HepG2 (cell line): ENCODE data around the gene LOXL3. TPM values are rescaled to one million over a fixed set of nuclear protein-coding genes. Genes with fewer than 3 reads are reported as not detected.

Experiments
- BATF2 ChIP-seq: sonication (generic); formaldehyde crosslinking; IDR thresholded peaks from 2 replicates; pipeline ENCODE4 v1.8.0; 2022; ENCODE audit warnings: mild to moderate bottlenecking, missing genetic modification reagents, moderate library complexity
- CTCF ChIP-seq: sonication (generic); formaldehyde crosslinking; IDR thresholded peaks from 2 replicates; pipeline ENCODE4 v1.5.0; 2020; ENCODE audit warnings: mild to moderate bottlenecking, missing genetic modification reagents, moderate library complexity
- HMGXB4 ChIP-seq, 2 experiments: sonication (generic) in 1 of 2; formaldehyde crosslinking in 1 of 2; IDR thresholded peaks; 2 replicates each; pipeline versions ENCODE4 v1.4.0 to v1.6.1; 2018 to 2020; ENCODE audit warnings: missing genetic modification reagents in 2 of 2, borderline replicate concordance in 1 of 2, low read depth in 1 of 2, mild to moderate bottlenecking in 1 of 2, missing biosample characterization in 1 of 2
- KDM5B ChIP-seq: sonication (generic); formaldehyde crosslinking; IDR thresholded peaks from 2 replicates; pipeline ENCODE4 v1.4.0; 2020; ENCODE audit warnings: missing genetic modification reagents, mild to moderate bottlenecking, borderline replicate concordance
- MLXIP ChIP-seq: sonication (generic); formaldehyde crosslinking; IDR thresholded peaks from 2 replicates; pipeline ENCODE4 v1.9.0; 2021; ENCODE audit warnings: missing genetic modification reagents, borderline replicate concordance
- RBFOX2 ChIP-seq: fragments of 200-400 bp; formaldehyde crosslinking; IDR thresholded peaks from 2 replicates; pipeline ENCODE4 v1.6.1; 2017; ENCODE audit warnings: low read depth, mild to moderate bottlenecking, low read length
- RERE ChIP-seq: IDR thresholded peaks from 2 replicates; pipeline ENCODE4 v1.6.1; 2016; ENCODE audit warnings: low read depth, missing genetic modification reagents, missing compliant biosample characterization
- SAP130 ChIP-seq: IDR thresholded peaks from 2 replicates; pipeline ENCODE4 v1.6.1; 2016; ENCODE audit warnings: low read depth
- TAF1 ChIP-seq: sonication (generic); formaldehyde crosslinking; IDR thresholded peaks from 2 replicates; pipeline ENCODE4 v1.4.0; 2020; ENCODE audit warnings: missing genetic modification reagents
- ZNF260 ChIP-seq: sonication (generic); formaldehyde crosslinking; IDR thresholded peaks from 2 replicates; pipeline ENCODE4 v1.4.0; 2020; ENCODE audit warnings: missing genetic modification reagents, low read depth, mild to moderate bottlenecking, borderline replicate concordance
- ZNF326 ChIP-seq: sonication (generic); formaldehyde crosslinking; IDR thresholded peaks from 2 replicates; pipeline ENCODE4 v1.4.0; 2020; ENCODE audit warnings: missing genetic modification reagents, borderline replicate concordance
- ZNF547 ChIP-seq: sonication (generic); formaldehyde crosslinking; IDR thresholded peaks from 2 replicates; pipeline ENCODE4 v1.5.1; 2020; ENCODE audit warnings: mild to moderate bottlenecking, missing genetic modification reagents
- ZNF674 ChIP-seq: sonication (generic); formaldehyde crosslinking; IDR thresholded peaks from 2 replicates; pipeline ENCODE4 v1.5.0; 2020; ENCODE audit warnings: low read depth, mild to moderate bottlenecking, missing genetic modification reagents
- ZSCAN20 ChIP-seq: sonication (generic); formaldehyde crosslinking; IDR thresholded peaks from 2 replicates; pipeline ENCODE4 v1.4.0; 2020; ENCODE audit warnings: missing genetic modification reagents, mild to moderate bottlenecking, borderline replicate concordance
- polyA plus RNA-seq, 8 experiments: library from polyadenylated mRNA; depleted of rRNA in 3 of 8; stranded (reverse) in 7 of 8; unstranded in 1 of 8; fragments of >200 nt; fragmentation: Illumina TruSeq in 4 of 8; extraction: Trizol in 4 of 8; gene quantifications; 2 replicates each; pipeline versions ENCODE4 v1.2.1 to v1.2.3, GENCODE V29; 2011 to 2016; ENCODE audit warnings: low read depth in 4 of 8, missing spikeins in 1 of 8, mixed read lengths in 1 of 8; ENCODE audit not compliant: insufficient read depth in 1 of 8
- total RNA-seq, 5 experiments: library from RNA; depleted of rRNA; stranded (reverse); fragments of >200 nt; fragmentation: Illumina TruSeq; extraction: Trizol; gene quantifications; 2 replicates each; pipeline ENCODE4 v1.2.3, GENCODE V29; 2016; ENCODE audit warnings: low read depth in 1 of 5

Gene LOXL3
- total and polyA plus RNA-seq, 2 of the 13 experiments (the other 11 are each of a cell fraction or from before 2014, with no cell fraction given), result 0.55 to 6.5 TPM

GRCh38 chr2:74553892-74554819 is at the start of gene LOXL3, which contains the start of gene DOK1 (continued):
- TF ChIP-seq RERE (CRISPR knock-in tag) (no peak), BATF2 (CRISPR knock-in tag) (no peak), HMGXB4 (CRISPR knock-in tag; IDR thresholded peaks at IDR 0.05; ENCODE audit: borderline replicate concordance in 1 of 2, low read depth in 1 of 2) (no peak), ZNF547 (CRISPR knock-in tag) (peak; percentile 46; the same call in 1 of the 2 replicates), TAF1 (no peak), RBFOX2 (0 out of 2 replicates have a peak, but pooled peaks have one; percentile 36), ZNF674 (CRISPR knock-in tag) (no peak), ZNF260 (CRISPR knock-in tag) (no peak), ZSCAN20 (CRISPR knock-in tag) (0 out of 2 replicates have a peak, but pooled peaks have one; percentile 72), KDM5B (CRISPR knock-in tag) (peak; percentile 52; the same call in 1 of the 2 replicates), CTCF (CRISPR knock-in tag) (no peak), SAP130 (CRISPR knock-in tag) (peak; percentile 50), ZNF326 (CRISPR knock-in tag) (no peak), MLXIP (CRISPR knock-in tag) (no peak)
